IPS-NIHi7 (cell line): Measurements from ENCODE around the gene RUBCN.
A peak's percentile ranks its signal among the peaks of the same experiment; 100 is the strongest.

ENCODE experiments used
- DNase-seq: peaks from one replicate; pipeline ENCODE4 v3.0.0; 2012; ENCODE audit warnings: mixed read lengths; ENCODE audit errors: extremely low spot score

RUBCN gene

DNA sequence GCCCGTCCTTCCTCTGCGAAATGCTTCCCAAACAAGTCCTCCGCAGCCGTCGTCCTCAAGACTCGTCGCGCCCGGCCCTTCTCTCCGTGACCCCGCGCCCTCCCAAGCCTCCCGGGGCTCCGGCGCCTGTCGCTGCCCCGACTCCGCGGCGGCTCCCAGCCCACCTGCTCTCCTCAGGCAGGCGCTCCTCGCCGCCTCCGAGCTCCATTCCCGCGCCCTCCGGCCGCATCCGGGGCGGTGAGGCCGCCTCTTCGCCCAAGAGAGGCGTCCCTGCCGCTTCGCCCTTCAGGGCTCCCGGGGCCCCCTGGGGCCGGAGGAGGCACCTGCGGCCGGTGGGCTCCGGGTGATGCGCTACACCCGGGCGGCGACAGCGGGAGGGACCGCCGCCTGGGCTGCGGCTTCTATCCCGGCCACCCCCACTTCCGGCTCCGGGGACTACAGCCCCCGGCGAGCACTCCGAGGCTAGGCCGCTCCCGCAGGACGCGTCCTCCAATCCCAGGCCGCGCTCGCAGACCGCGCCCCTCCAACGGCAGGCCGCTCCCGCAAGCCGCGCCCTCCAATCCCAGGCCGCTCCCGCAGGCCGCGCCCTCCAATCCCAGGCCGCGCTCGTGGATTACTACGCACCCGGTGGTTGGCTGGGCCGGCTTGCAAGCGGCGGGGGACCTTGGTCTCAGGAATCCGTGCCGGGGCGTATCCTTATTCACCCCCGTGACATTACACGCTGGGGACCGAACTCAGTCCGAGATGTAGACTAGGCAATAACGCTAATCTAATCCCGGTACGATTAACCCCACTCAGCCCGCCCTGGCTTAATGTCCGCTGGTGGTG lies at the start of gene RUBCN:
RUBCN (minus strand) TSS at position 414 of the 828 bp plus-strand sequence; CDS start at position 229, 185 bp downstream.
- peak; percentile 99 for DNase-seq

DNA sequence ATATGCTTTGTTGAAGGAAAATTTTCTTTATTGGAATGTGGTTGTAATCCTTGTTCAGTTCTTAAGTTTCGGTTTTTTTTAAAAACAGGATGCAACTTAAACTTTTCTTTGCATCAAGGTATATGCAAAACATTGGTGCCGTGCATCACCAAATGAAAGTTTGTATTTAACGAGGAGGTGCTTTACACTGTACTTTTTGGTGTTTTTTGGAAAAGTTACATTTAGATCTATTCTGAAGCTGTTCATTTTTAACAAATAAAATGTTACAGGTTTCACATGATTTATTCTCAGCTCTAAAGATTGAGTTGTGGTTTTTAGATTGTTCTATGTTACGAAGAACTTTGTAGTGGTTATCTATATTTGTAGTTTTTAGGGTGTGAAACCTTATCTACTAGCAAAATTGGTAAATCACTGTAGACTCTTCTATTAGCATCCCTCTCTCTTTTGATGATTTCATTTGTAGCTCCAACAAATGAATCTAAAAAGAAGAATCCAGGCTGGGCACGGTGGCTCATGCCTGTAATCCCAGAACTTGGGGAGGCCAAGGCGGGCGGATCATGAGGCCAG lies 47.4 kb upstream of the RUBCN start:
- no peak for DNase-seq

DNA sequence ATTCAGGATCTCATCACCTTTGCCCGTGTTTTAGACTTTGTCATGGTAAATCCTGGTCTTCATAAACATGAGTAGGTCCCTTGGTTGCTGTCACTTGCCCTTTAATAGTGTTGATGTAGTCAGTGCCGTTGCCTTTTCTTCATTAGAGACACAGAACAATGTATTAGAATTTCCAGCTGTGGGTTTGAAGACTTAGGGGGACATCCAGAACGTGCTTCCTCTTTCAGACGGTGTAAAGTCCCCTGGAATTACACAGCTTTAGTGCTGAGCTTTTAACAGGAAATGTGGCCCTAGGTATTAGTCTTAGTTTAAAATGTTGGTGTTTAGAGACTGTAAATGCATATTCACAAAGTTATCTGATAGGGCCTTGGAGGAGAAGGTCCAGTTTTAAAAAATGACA lies 45.5 kb upstream of the RUBCN start:
- no peak for DNase-seq

DNA sequence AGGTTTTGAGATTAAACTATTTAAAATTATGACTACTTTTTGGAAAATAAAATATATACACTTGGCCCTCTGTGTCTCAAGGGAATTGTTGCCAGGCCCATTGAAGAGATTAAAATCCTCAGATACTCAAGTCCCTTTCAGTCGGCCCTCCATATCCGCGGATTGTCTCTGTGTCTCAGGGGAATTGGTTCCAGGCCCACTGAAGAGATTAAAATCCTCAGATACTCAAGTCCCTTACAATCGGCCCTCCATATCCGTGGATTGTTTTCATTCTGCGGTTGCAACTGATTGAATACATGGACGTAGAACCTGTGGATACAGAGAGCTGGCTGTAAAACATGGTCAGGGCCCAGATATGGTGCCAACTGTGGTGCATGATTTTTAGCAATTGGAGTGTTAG lies 38.6 kb upstream of the RUBCN start:
- no peak for DNase-seq

DNA sequence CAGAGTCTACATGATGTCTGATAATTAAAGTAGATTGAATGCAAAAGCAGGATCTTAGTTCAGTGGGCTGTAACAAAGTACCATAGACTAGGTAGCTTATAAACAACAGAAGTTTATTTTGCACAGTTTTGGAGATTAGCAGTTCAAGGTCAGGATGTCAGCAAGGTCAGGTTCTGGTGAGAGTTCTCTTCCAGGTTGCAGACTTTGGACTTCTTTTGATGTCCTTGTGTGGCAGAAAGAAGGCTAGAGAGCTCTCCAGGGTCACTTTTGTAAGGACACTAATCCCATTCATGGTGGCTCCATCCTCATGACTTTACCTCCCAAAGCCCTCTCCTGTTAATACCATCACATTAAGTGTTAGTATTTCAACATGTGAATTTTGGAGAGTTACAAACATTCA lies 25.1 kb upstream of the RUBCN start:
- DNase-seq: no peak

DNA sequence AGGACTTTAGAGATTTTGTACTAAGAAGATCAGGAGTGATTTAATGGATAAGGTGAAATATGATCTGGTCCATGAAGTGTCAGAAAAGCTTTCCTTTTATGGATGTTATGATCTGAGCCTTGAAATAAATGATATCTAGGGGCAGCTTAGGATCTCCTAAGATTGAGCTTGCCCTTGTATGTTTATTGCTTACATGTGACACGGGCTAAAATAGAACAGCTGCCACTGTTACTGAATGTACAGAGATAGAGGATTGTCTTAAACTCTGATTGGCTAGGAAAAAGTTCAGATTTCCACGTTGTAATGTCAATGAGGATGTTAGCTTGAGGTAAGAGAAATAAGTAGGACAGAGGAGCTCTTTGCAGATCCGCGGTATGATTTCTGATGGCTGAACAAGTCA lies 21.8 kb upstream of the RUBCN start:
- no peak for DNase-seq

DNA sequence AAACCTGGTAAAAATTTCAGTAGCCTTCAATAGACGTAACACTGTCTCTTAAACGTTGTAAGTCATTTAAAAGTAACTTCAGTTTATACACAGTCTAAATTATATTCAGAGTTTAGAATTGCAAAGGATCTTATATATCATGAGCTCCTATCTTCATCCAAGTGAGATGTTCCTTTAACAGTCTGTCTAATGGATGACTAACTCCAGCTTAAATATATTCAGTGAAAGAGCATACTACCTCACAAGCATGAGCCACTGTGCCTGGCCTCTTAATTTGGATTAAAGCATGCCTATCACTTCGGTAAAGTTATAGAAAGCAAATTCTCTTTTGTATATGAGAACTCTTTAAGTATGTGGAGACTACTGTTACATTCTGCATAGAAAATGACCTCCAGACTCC lies 20.0 kb upstream of the RUBCN start:
- DNase-seq: no peak

DNA sequence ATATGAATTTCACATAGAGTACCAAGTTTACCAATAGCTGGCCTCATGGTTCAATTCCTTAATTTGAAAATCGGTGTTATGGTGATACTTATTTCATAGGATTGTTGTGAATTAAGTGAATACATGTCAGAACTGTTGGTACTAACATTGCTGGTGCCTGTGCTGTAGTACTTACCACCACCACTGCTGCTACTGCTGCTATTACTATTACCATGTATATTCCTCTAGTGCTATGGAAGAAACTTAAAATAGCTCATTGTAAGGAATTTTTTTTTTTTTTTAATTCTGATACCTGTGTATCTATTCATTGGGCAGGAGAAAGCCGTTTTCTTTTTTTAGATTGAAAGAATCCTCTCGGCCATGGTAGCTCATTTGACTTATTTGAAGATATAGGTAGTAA lies 16.6 kb upstream of the RUBCN start:
- no peak for DNase-seq

DNA sequence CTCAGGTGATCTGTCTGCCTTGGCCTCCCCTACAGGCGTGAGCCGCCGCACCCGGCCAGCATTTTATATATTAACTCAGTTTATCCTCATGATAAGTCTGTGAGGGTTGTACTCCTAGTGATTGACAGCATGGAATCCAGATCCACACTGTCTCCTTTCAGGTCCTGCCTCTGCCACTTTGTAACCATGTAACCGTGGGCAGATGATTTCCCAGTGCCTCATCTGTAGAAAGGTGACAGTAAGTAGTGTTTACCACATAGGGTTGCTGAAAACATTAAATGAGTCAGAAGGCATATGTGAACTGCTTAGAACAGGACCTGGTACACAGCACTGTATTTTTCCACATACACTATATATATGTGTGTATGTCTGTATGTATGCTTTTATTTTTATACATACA lies 15.4 kb upstream of the RUBCN start:
- no peak for DNase-seq

DNA sequence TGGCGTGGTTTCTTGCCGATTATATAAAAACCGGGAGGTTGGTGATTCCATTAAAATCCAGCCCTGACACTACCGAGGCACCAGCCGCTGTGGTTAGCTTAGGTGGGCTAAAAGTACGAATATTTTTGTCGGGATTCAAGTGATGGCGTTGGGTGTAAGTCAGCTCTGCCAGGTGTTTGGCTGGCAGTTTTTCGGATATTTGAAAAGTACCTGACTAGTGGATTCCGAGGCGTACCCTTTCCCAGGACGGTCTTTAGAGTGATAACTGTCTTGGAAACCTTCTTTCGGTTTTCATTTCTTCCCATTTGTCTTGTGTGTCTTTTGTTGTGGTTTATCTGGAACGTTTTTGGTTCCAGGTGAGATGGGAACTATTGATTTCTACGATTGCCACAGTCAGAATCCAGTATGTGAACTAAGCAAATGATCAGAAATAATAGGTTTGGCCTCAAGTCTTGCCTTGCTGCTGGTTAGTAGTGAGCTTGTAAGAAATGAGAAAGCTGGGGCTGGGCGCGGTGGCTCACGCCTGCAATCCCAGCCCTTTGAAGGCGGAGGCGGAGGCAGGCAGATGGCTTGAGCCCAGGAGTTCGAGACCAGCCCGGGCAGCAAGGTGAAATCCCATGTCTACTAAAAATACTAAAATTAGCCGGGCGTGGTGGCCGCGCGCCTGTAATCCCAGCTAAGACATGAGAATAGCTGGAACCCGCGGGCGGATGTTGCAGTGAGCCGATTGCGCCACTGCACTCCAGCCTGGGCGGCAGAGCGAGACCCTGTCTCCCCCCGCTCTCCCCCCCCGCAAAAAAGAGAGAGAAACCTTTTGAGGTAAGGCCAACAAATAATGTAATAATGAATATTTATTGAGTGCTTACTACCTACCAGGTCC lies 14.4 kb upstream of the RUBCN start:
- no peak for DNase-seq

DNA sequence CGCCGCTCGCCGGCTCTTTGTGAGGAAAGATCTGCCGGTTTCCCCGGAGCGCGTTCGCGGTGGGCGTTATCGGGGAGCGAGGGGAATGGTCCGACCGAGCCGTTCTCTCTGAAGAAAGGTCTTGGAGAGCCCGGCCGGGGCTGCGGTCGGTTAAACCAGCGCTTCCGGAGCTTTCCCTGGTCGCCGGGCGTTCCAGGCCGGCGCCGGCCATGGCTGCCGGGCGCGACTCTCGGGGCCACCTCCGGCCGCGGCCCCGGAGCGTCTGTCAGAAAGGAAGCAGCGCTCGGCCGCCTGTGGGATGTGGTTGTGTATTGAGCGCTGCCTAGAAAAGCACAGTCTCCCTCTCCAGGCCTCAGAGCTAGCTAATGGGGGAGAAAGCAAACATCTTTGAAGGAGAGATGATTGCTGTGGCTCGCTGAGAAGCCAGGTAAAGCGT lies 13.7 kb upstream of the RUBCN start:
- DNase-seq: peak; percentile 75

DNA sequence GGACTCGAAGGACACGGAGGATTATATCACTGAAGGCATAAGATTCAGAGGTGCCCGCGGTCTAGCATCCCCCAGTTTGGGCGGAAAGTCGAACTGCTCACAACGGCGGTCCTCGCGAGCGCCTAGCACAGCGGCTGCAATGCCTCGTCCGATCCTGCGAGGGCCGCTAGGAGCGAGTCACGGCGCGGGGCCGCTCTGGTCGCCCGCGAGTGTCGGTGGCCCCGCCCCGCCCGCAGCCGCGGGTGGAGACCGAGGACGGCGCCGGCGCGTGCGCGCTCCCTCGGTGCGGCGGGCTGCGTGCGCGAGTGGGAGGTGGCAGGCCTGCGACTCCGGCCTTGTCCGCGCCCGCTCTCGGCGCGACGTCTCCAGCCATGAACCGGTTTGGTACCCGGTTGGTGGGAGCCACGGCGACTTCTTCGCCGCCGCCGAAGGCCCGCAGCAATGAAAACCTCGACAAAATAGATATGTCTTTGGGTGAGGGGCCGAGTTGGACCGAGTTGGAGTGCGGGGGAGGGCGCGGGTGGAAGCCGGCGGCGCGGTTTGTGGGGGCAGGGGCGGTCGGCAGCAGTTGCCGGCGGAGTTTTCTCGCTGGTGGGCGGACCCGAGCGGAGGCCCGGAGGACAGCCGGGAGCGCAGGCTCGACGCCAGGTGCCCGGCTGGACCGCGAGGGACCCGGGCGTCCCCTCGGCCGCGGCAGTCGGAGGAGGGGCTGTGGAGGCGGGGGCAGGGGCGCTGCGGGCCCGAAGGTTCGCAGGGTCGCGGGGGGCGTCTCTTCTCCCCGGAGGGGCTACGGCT lies 13.1 kb upstream of the RUBCN start, which contains the start of gene FYTTD1:
FYTTD1 (plus strand) TSS at position 283 of the 795 bp plus-strand sequence; CDS start at position 372, 89 bp downstream.
- peak; percentile 70 for DNase-seq

DNA sequence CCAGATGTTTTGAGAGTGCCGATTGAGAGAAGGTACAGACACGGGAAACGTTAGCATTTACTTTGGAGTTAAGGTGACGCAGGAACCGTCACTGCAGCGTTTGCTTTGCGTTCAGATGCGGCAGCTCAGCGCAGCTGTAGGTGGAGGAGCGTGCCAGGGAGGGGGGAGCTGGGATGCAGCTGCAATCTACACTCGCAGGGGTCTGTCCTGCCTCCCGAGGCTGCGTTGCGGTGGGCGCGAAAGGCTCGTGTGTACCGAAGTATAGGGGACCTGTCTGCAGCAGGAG lies 12.6 kb upstream of the RUBCN start:
- peak; percentile 60 for DNase-seq

DNA sequence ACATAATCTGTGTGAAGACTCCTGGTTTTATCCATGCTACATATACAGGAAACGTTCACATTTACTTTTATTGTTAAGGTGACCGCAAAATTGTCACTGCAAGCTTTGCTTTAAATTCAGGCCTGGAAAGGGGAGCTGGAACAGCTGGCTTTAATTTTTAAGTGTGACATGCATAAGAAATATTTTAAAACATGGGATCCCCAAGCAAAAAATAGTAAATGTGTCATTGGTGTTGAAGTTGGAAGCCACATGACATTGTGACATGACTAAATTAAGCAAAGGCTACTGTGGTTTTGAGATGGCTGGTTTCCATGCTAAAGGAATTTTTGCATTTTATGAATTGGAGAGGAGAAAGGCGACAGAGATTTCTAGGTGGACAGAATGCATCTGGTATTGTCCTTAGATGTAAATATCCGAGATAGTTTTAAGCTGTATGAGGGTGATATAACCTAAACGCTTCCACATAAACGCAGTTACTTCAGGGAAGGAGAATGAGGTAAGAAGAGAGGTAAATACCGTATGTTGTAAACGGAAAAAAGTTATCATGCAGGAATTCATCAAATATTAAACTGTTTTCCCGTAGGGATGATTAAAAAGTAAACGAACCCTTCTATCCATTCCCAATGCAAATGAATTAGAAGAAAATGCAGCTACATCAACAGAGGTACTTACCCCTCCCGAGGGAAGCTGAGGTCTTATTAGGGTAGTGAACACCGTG lies 12.1 kb upstream of the RUBCN start:
- DNase-seq: no peak

DNA sequence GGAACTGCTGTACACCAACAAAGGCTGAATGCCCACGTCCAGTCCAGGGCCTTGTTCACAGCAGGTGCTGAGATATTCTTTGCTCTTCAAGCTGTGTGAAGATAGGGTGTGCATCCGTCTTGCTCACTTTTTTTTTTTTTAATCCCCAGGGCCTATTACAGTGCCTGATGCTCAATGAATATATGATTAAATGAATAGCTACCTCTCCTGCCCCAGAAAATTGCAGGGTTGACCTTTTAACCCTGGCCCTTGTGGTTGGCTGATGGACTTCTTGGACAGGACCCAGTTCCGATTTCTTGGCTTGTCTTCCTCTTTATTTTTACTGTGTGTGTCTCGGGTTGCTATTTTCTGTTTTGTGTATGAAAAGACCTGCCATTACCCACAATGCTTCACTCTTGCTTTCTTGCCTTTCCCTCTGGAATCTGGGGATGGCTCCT lies 10.1 kb upstream of the RUBCN start:
- DNase-seq: no peak

DNA sequence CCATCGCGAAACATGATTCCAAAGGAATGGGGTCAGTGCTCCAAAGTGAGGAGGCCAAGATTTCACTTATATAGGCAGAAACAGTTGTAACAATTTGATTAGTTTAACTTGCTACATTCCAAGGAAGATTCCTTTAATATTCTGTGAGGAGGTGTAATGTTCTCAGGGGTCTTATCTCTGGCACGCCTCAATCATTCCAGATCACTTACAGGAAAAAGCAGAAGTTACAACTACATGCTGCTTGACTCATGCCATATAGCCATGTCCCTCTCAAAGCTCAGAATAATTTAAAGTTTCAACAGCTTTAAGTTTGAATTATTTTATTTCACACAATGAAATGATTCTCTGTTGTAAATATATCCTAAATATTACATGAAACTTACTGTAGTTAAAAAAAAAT lies 9.5 kb upstream of the RUBCN start:
- no peak for DNase-seq

DNA sequence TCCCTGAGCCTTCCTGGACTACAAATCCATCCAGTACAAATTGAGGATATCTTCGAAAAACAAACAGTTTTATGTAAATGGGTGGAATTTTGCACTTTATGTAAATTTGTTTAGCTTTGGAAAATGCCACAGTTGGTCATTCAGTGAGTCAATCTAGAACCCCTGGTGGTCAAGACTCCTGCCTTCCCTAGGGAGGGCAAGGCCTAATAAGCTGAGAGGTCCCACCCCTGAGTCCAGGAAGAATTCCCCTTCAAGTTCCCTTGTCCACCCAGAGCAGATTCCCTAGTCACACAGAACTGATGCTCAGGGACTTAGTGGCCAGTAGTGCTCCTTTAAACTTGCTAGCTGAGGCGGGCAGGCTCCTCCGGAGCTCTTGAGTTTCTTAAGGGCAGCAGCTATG lies 6.1 kb upstream of the RUBCN start:
- DNase-seq: no peak

DNA sequence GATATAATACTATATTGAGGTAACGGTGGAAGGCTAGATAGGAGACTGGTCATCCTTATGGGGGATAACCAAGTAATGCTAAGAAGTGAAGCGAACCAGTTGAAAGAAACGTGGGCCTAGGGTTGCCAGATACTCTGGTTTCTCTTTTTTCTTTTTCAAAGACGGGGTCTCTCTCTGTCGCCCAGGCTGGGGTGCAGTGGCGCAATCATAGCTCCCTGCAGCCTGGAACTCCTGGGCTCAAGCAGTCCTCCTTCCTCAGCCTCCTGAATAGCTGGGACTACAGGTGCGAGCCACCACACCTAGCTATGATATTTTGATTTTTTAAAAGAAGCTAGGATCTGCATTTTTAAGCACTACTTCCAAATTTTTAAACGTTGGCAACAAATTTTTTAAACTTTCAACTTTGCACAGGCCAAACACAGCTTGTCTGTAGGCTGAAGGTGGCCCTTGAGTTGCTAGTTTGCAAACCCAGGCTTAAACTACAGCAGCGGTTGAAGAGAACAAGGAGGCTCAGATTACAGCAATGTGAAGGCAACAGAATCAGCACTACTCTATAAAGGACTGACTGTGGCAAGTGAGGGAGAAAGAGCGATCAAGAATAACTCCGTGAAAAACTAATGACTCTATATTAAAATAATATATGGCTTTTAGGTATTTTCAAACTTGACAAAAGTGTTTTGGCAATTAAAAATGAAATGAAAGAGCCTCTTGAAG lies 1.2 kb upstream of the RUBCN start:
- DNase-seq: no peak

DNA sequence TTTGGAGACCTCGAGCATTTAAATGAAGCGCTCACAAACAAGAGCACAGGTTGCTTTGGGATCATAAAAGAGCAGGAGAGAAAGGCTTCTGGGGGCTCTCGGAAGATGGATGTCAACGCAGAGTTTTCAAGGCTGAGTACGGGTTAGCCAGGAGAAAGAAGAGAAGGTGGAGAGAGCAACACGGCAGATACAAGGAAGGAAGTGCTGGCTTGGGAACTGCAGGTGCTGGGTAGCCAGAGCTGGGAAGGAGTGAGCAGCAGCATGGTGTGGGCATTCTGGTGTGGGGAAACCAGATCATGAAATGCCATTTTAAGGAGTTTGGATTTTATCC lies 580 bp upstream of the RUBCN start:
- DNase-seq: no peak

DNA sequence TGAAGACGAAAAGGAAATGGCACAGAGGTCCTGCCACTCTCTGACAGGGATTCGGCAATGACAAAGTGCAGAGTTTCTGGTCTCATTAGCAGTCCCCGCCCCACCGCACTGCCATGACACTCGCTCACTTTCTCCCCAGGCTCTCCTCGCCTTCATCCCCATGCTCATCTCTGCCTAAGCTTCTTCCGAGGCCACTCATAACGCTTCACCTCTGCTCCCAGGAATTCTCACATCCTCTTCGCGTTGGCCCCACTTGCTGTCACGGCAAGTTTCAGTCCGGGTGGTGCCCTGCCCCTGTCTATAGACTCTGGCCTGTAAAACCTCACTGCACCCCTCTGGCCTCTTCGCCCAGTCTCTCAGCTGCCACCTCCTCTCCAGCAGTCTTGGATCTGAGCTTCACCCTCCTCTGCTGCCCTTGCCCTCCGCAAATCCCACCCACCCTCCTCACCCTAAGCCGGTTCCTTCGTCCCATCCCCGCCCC lies 654 bp downstream of the RUBCN start:
- peak; percentile 46 for DNase-seq
